ENCODE measurements around the gene SOS1. TPM values are rescaled to one million over a fixed set of nuclear protein-coding genes. Genes with fewer than 3 reads are reported as not detected.

The SOS1 gene
- total and polyA plus RNA-seq, 2 of the 13 experiments (the other 11 are each of a cell fraction or from before 2014, with no cell fraction given): 20.8 to 60.4 TPM

DNA sequence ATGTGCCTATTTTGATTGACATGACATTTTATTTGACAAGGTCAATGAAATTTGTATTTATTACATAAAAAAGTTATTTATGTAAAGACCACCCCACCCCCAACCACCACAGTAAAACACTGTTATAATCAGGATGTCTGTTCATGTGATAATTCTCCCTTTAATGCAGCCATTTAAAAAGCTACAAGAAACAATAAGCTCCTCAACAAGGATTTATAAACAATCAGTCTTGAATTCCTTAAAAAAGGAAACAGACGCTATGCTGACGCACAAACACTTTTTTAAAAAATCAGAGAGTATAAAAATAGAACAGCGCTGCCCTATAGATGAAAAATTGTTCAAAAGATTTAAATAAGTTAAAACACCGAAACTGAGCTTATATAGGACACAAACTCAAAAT lies 102.2 kb downstream of the SOS1 start:
- POLR2A ChIA-PET: no interaction called here
- Histone ChIP-seq H3K79me2 (ENCODE audit: insufficient read depth, low read length) (no peaks in the 10 kb centered on the region), H4K20me1 (ENCODE audit: insufficient read depth, low read length) (no peaks in the 10 kb centered on the region; the same call in 1 of the 2 replicates), H3K9me3 (ENCODE audit: low read length) (no peaks in the 10 kb centered on the region), H3K27me3 (ENCODE audit: control insufficient read depth in 1 of 2, insufficient read depth in 2 of 2, low read length in 2 of 2) (no peaks in the 10 kb centered on the region), H3K4me3 (replicated peaks in 1 of 3; ENCODE audit: insufficient read depth in 1 of 3, low read depth in 2 of 3, low read length in 3 of 3) (no peak overlapping the region), H3K4me2 (ENCODE audit: low read depth, low read length) (no peak overlapping the region), H2AFZ (ENCODE audit: low read length) (no peak overlapping the region), H3K36me3 (replicated peaks in 1 of 2; ENCODE audit: control insufficient read depth in 1 of 2, insufficient read depth in 2 of 2, low read length in 2 of 2) (peaks cover 4 to 16% of the 10 kb centered on the region in 2 experiments), H3K4me1 (ENCODE audit: insufficient read depth, low read length) (no peaks in the 10 kb centered on the region), H3K9ac (ENCODE audit: insufficient read depth, low read depth, low read length) (no peak overlapping the region), H3K27ac (ENCODE audit: extremely low read length, insufficient read depth, low read length) (no peak overlapping the region)
- intact Hi-C loops (cut with micrococcal nuclease; ENCODE audit: unreplicated experiment) (loop anchor here (5.0 kb wide), 1 partner anchor 71 kb away; no protein-coding TSS in a partner anchor), in situ Hi-C loops (cut with HindIII; ENCODE audit: extremely low pct_ligation_motif_present, low pct_unique_long_range_greater_than_20kb) (no loop called here)
- ATAC-seq: no peak
- WGBS (ENCODE audit: low lambda C conversion rate): 98% methylated on average over 4 of the region's 4 CpGs
- no peak for TF ChIP-seq ZNF160 (CRISPR knock-in tag; IDR thresholded peaks at IDR 0.05)
- no peak for TF ChIP-seq YEATS2 (CRISPR knock-in tag; IDR thresholded peaks at IDR 0.05; ENCODE audit: borderline replicate concordance)
- TF ChIP-seq, protein P1, sequence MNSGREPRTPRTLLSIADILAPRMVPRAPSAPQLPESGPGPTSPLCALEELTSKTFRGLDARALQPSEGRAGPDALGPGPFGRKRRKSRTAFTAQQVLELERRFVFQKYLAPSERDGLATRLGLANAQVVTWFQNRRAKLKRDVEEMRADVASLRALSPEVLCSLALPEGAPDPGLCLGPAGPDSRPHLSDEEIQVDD (CRISPR knock-in tag; IDR thresholded peaks at IDR 0.05; ENCODE audit: borderline replicate concordance): no peak
- TF ChIP-seq, protein P2, sequence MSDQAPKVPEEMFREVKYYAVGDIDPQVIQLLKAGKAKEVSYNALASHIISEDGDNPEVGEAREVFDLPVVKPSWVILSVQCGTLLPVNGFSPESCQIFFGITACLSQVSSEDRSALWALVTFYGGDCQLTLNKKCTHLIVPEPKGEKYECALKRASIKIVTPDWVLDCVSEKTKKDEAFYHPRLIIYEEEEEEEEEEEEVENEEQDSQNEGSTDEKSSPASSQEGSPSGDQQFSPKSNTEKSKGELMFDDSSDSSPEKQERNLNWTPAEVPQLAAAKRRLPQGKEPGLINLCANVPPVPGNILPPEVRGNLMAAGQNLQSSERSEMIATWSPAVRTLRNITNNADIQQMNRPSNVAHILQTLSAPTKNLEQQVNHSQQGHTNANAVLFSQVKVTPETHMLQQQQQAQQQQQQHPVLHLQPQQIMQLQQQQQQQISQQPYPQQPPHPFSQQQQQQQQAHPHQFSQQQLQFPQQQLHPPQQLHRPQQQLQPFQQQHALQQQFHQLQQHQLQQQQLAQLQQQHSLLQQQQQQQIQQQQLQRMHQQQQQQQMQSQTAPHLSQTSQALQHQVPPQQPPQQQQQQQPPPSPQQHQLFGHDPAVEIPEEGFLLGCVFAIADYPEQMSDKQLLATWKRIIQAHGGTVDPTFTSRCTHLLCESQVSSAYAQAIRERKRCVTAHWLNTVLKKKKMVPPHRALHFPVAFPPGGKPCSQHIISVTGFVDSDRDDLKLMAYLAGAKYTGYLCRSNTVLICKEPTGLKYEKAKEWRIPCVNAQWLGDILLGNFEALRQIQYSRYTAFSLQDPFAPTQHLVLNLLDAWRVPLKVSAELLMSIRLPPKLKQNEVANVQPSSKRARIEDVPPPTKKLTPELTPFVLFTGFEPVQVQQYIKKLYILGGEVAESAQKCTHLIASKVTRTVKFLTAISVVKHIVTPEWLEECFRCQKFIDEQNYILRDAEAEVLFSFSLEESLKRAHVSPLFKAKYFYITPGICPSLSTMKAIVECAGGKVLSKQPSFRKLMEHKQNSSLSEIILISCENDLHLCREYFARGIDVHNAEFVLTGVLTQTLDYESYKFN (CRISPR knock-in tag; conservative IDR thresholded peaks at IDR 0.05): no peak
- no TSS peak for BruUV-seq (replicated peaks)
- no peak for DNase-seq (ENCODE audit: low spot score)
- no peak for FAIRE-seq
- CTCF ChIA-PET (ENCODE audit: low intra/inter-chr PET ratio, low total read pairs): no interaction called here

All from HepG2 (cell line).